Superior temporal gyrus (tissue), 1 donor: Measurements from ENCODE around the gene RBBP5.

Experiments
- DNase-seq: peaks from one replicate; pipeline ENCODE4 v3.0.0-alpha.2; 2016; ENCODE audit errors: extremely low spot score

RBBP5 gene

GRCh38 chr1:205056956-205057568 lies 64.7 kb downstream of the RBBP5 start:
- DNase-seq = no peak

- no peak for DNase-seq
These were observed 65.6 kb downstream of the RBBP5 start for GRCh38 chr1:205056188-205056611.

GRCh38 chr1:205054013-205054412 lies 67.8 kb downstream of the RBBP5 start:
- no peak for DNase-seq

GRCh38 chr1:205053296-205053695 lies 68.5 kb downstream of the RBBP5 start:
- DNase-seq = no peak

GRCh38 chr1:205052690-205053089 lies 69.1 kb downstream of the RBBP5 start:
- DNase-seq = no peak

- peak; percentile 75 for DNase-seq
These were observed 72.3 kb downstream of the RBBP5 start for GRCh38 chr1:205049479-205049878.

GRCh38 chr1:205048382-205048781 lies 73.4 kb downstream of the RBBP5 start:
- peak; percentile 93 for DNase-seq

- DNase-seq = peak; percentile 82
These were observed 74.0 kb downstream of the RBBP5 start for GRCh38 chr1:205047764-205048231.

- peak; percentile 85 for DNase-seq
These were observed 74.9 kb downstream of the RBBP5 start for GRCh38 chr1:205046870-205047269.

- peak; percentile 62 for DNase-seq
These were observed 76.6 kb downstream of the RBBP5 start for GRCh38 chr1:205045146-205045545.

- no peak for DNase-seq
These were observed 77.0 kb downstream of the RBBP5 start for GRCh38 chr1:205044741-205045140.

- peak; percentile 12 for DNase-seq
These were observed 77.9 kb downstream of the RBBP5 start for GRCh38 chr1:205043866-205044265.

GRCh38 chr1:205042911-205043806 lies 78.6 kb downstream of the RBBP5 start, which contains the start of gene CNTN2:
Gene CNTN2 (plus strand): TSS chr1:205043212. CDS start chr1:205053186, 9,974 bp downstream.
- DNase-seq = peak; percentile 90

- DNase-seq = peak; percentile 72
These were observed 79.5 kb downstream of the RBBP5 start for GRCh38 chr1:205041998-205042910.

GRCh38 chr1:205041001-205041715 lies 80.6 kb downstream of the RBBP5 start:
- DNase-seq = peak; percentile 32

- DNase-seq = no peak
These were observed 83.5 kb downstream of the RBBP5 start for GRCh38 chr1:205038132-205038786.

GRCh38 chr1:205037539-205037938 lies 84.2 kb downstream of the RBBP5 start:
- no peak for DNase-seq
